HFF-Myc (cell line): ENCODE results near the gene AFMID.
"Not testable (repeated sequence)": the region's sequence is repeated elsewhere in the genome, so short reads cannot be mapped to it uniquely, and the experiment has no call there.

ENCODE experiments used
- DNase-seq: peaks from one replicate; pipeline ENCODE4 v3.0.0-alpha.2; 2011; ENCODE audit warnings: low read depth; ENCODE audit errors: extremely low read depth
- H3K4me3 ChIP-seq: replicated peaks from 2 replicates; pipeline ENCODE4 v1.5.1; 2011; ENCODE audit warnings: low read depth, mild to moderate bottlenecking, control low read depth, low read length
- CTCF ChIP-seq: IDR thresholded peaks from 2 replicates; pipeline ENCODE4 v1.5.1; 2012; ENCODE audit warnings: mild to moderate bottlenecking, low read depth, low read length, control low read depth; ENCODE audit errors: missing control alignments

The AFMID gene

GRCh38 chr17:78170692-78171590, 16.2 kb upstream of the AFMID start:
- no peak for DNase-seq
- no peak overlapping the region for H3K4me3 ChIP-seq
- no peak for TF ChIP-seq CTCF

- DNase-seq, H3K4me3 ChIP-seq: not testable (repeated sequence)
Measured at GRCh38 chr17:78171591-78172248, 15.4 kb upstream of the AFMID start.

DNA sequence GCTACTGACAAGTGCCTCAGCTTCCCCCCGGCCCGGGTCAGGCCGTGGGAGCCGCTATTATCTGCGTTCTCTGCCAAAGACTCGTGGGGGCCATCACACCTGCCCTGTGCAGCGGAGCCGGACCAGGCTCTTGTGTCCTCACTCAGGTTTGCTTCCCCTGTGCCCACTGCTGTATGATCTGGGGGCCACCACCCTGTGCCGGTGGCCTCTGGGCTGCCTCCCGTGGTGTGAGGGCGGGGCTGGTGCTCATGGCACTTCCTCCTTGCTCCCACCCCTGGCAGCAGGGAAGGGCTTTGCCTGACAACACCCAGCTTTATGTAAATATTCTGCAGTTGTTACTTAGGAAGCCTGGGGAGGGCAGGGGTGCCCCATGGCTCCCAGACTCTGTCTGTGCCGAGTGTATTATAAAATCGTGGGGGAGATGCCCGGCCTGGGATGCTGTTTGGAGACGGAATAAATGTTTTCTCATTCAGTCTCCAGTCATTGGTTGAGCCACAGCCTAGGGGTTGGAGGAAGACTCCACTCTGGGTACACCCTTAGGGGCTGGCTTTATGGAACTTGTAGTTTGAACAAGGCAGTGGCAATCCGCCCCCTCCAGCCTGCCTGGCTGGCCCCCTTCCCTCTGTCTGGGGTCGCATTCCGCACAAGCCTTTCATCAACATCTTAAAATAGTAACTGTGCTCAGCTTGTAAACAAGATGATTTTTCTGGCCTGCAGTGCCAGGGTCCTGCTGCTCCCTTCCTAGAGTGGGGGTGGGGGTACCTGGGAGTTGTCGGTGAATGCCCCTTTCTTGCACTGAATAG, 14.7 kb upstream of the AFMID start:
- no peak for TF ChIP-seq CTCF
- H3K4me3 ChIP-seq = no peak overlapping the region
- DNase-seq = no peak

DNA sequence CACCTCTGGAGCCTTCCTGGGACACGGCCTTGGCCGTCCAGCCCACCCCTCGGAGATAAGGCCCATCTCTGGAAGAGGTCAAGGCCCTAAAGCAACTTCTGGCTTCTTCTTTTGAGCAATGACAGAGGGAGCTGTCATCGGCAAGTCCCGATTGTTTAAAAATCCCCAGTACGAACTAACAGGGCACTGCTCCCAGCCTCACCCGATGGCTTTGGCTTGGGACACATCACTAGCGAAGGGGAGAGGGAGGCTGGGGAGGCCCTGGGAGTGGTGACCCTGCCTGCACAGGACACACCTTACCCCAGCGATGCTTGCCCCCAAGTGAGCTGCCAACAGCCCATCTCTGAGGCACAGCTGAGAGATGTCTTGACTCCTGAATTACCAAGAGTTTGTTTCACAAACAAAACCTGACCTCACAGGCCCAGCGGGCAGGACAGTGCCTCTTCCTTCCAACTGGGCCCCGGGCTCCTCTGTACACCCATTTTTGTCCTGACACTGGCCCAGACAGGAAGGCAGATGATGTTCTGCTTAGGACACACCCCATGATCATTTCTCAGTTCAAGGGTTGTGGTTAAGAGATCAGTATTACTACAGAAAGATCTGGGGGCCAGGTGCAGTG, 14.0 kb upstream of the AFMID start:
- TF ChIP-seq CTCF = no peak
- DNase-seq = no peak
- H3K4me3 ChIP-seq = no peak overlapping the region

DNA sequence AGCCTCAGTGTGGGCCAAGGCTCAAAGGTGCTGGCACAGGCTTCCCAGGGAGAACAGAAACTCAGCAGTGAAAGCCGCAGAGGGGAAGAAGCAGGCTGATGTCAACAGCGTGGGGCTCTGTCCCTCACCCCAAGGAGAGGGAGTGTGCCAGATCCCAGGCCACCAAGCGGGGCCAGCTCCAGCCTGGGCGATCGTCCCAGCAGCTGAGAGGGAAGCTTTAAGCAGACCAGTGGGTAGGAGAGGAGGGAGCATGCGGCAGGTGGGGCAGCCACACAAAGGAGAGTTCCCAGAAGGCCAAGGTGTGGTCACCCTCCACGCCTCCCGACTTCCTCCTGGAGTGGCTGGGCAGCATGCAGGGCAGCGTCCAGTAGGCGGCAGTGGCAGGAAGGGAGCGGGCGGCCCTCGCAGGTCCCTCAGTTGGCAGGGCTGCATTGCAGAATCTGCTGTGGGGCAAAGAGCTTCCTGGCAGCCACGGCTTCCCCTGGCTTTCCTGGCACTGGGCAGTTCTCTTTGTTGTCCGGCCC, 12.8 kb upstream of the AFMID start:
- no peak overlapping the region for H3K4me3 ChIP-seq

More for the DNA sequence above, 12.8 kb upstream of the AFMID start:
- DNase-seq = no peak
- TF ChIP-seq CTCF = no peak
